K562 (cell line): Measurements from ENCODE around the gene GALNT18. TPM values are rescaled to one million over a fixed set of nuclear protein-coding genes. Genes with fewer than 3 reads are reported as not detected.

ENCODE experiments used
- ATAC-seq: fragments of 200-7000 bp; cut with Tn5 transposase; 3 replicates; pipeline ENCODE4 v1.9.1; 2020; ENCODE audit warnings: moderate library complexity
- BruUV-seq: library from RNA; stranded (reverse); fragments of 400-500 nt; replicated peaks from 2 replicates; lab custom pipeline; 2021; lab: Mats Ljungman, UMichigan
- CTCF ChIA-PET: fragments of 300-600 bp; formaldehyde crosslinking; extraction: SDS; loops from one replicate; lab custom pipeline; 2021; ENCODE audit warnings: low intra/inter-chr PET ratio; lab: Yijun Ruan, JAX
- POLR2A ChIA-PET: fragments of 300-600, 350-650 bp; sonication (Branson Sonifier 250); formaldehyde crosslinking; extraction: SDS; loops from one replicate; lab custom pipeline; 2021; ENCODE audit warnings: antibody characterized with exemption, inconsistent platforms; lab: Yijun Ruan, JAX
- DNase-seq, 4 experiments: peaks; one replicate each; pipeline versions ENCODE4 v3.0.0 to v3.0.0-alpha.2; 2011 to 2018; ENCODE audit warnings: low spot score in 3 of 4, mixed read lengths in 3 of 4; ENCODE audit errors: extremely low read depth in 1 of 4
- FAIRE-seq: peaks from 2 replicates; lab custom pipeline; 2011; peaks lifted over from hg19 to GRCh38; lab: Jason Lieb, UNC
- H2AFZ ChIP-seq: 2 replicates; pipeline ENCODE4 v1.6.0; 2011; ENCODE audit warnings: low read depth, low read length, control low read depth, inconsistent platforms
- H3K27ac ChIP-seq: fragments of 200-600 bp; 3 replicates; pipeline ENCODE4 v1.8.0; 2011; ENCODE audit warnings: low read depth, mild to moderate bottlenecking, control low read depth, inconsistent platforms, low read length, moderate library complexity, mixed read lengths; ENCODE audit errors: extremely low read depth
- H3K27me3 ChIP-seq, 2 experiments: fragments of 300-600 bp in 1 of 2; 2 replicates in 1 of 2; 3 replicates in 1 of 2; pipeline versions ENCODE4 v1.6.0 to v1.8.0; 2011; ENCODE audit warnings: inconsistent platforms in 2 of 2, low read length in 2 of 2, mild to moderate bottlenecking in 1 of 2, mixed read lengths in 1 of 2, moderate library complexity in 1 of 2; ENCODE audit not compliant: control insufficient read depth in 2 of 2, insufficient read depth in 2 of 2
- H3K36me3 ChIP-seq: fragments of 300-600 bp; 3 replicates; pipeline ENCODE4 v1.8.0; 2011; ENCODE audit warnings: mild to moderate bottlenecking, low read length, inconsistent platforms; ENCODE audit not compliant: control insufficient read depth, insufficient read depth
- H3K4me1 ChIP-seq, 2 experiments: fragments of 200-600 bp in 1 of 2; replicated peaks in 1 of 2; 2 replicates in 1 of 2; 3 replicates in 1 of 2; pipeline versions ENCODE4 v1.5.1 to v1.8.0; 2011; ENCODE audit warnings: inconsistent platforms in 2 of 2, low read length in 2 of 2, mild to moderate bottlenecking in 1 of 2, mixed read lengths in 1 of 2, moderate library complexity in 1 of 2; ENCODE audit not compliant: control insufficient read depth in 2 of 2, insufficient read depth in 2 of 2
- H3K4me2 ChIP-seq: 2 replicates; pipeline ENCODE4 v1.6.1; 2011; ENCODE audit warnings: low read length, control low read depth, inconsistent platforms, mixed read lengths; ENCODE audit not compliant: insufficient read depth
- H3K4me3 ChIP-seq: fragments of 200-600 bp; sonication (generic), shearing (Covaris generic); 2 replicates; pipeline ENCODE4 v1.5.1; 2016; ENCODE audit warnings: control low read depth, inconsistent platforms
- H3K79me2 ChIP-seq: fragments of 200-600 bp; 3 replicates; pipeline ENCODE4 v1.8.0; 2011; ENCODE audit warnings: low read length, inconsistent platforms; ENCODE audit not compliant: control insufficient read depth, insufficient read depth
- H3K9ac ChIP-seq, 2 experiments: 2 replicates each; pipeline versions ENCODE4 v1.6.0 to v1.6.1; 2011; ENCODE audit warnings: low read depth in 2 of 2, low read length in 2 of 2, control low read depth in 1 of 2, inconsistent platforms in 1 of 2, mild to moderate bottlenecking in 1 of 2, mixed read lengths in 1 of 2; ENCODE audit not compliant: insufficient read depth in 1 of 2
- H3K9me1 ChIP-seq: one replicate; pipeline ENCODE4 v1.6.0; 2011; ENCODE audit warnings: inconsistent platforms, mild to moderate bottlenecking, low read length, moderate library complexity; ENCODE audit not compliant: control insufficient read depth, insufficient read depth
- H3K9me3 ChIP-seq: replicated peaks from 2 replicates; pipeline ENCODE4 v1.5.1; 2011; ENCODE audit warnings: low read depth, low read length, inconsistent platforms; ENCODE audit not compliant: control insufficient read depth, insufficient read depth
- H4K20me1 ChIP-seq: replicated peaks from 2 replicates; pipeline ENCODE4 v1.6.1; 2011; ENCODE audit warnings: low read length, inconsistent platforms, mixed read lengths; ENCODE audit not compliant: control insufficient read depth, insufficient read depth
- BHLHE40 ChIP-seq: IDR thresholded peaks from 2 replicates; pipeline ENCODE4 v1.6.1; 2011; ENCODE audit warnings: low read length, improper control_type of control experiment
- C11orf30 ChIP-seq: fragments of 450-650 bp; IDR thresholded peaks from 2 replicates; pipeline ENCODE4 v1.6.1; 2016; ENCODE audit warnings: low read depth, mild to moderate bottlenecking
- COPS2 ChIP-seq: fragments of 450-650 bp; conservative IDR thresholded peaks from 2 replicates; pipeline ENCODE4 v1.6.1; 2016; ENCODE audit warnings: mild to moderate bottlenecking, moderate library complexity
- DACH1 ChIP-seq: fragments of 450-650 bp; IDR thresholded peaks from 2 replicates; pipeline ENCODE4 v1.6.1; 2018; ENCODE audit not compliant: partially characterized antibody
- DIDO1 ChIP-seq: fragments of 450-650 bp; IDR thresholded peaks from 2 replicates; pipeline ENCODE4 v1.6.1; 2016; ENCODE audit warnings: low read depth, missing biosample characterization, missing genetic modification characterization
- MTA1 ChIP-seq: fragments of 450-650 bp; IDR thresholded peaks from 2 replicates; pipeline ENCODE4 v1.6.1; 2017; ENCODE audit warnings: borderline replicate concordance
- RUNX1 ChIP-seq: sonication (generic); IDR thresholded peaks from 2 replicates; pipeline ENCODE4 v1.6.1; 2016; ENCODE audit warnings: antibody characterized with exemption, low read depth
- SMARCB1 ChIP-seq: IDR thresholded peaks from 2 replicates; pipeline ENCODE4 v1.6.1; 2011; ENCODE audit warnings: improper control_type of control experiment, low read depth; ENCODE audit not compliant: insufficient read length
- VEZF1 ChIP-seq: fragments of 200-800 bp; sonication (Bioruptor generic); IDR thresholded peaks from 2 replicates; pipeline ENCODE4 v1.6.1; 2017; ENCODE audit warnings: missing genetic modification characterization, missing compliant biosample characterization
- XRCC3 ChIP-seq: fragments of 450-650 bp; IDR thresholded peaks from 2 replicates; pipeline ENCODE4 v1.6.1; 2017; ENCODE audit warnings: mild to moderate bottlenecking, moderate library complexity
- ZNF586 ChIP-seq: fragments of 450-650 bp; formaldehyde crosslinking; conservative IDR thresholded peaks from 2 replicates; pipeline ENCODE4 v1.4.0; 2020; ENCODE audit warnings: mild to moderate bottlenecking, moderate library complexity
- WGBS: fragments of 100-300 bp; shearing (Covaris generic); methylation state at CpG from one replicate; pipeline ENCODE4 v1.1.6; 2016; ENCODE audit warnings: low coverage, mixed read lengths; ENCODE audit not compliant: insufficient coverage; ENCODE audit errors: missing lambda C conversion rate; 5-methylcytosine and 5-hydroxymethylcytosine counted together
- in situ Hi-C: fragments of 300-500 bp; cut with MboI; formaldehyde crosslinking; loops from 4 replicates; pipeline ENCODE4 v1.15.0; 2018; ENCODE audit warnings: inconsistent platforms, mixed read lengths
- intact Hi-C: fragments of 100-400 bp; cut with micrococcal nuclease; formaldehyde crosslinking; loops from 2 replicates; pipeline ENCODE4 v1.14.2; 2022
- polyA plus RNA-seq, 8 experiments: library from polyadenylated mRNA; depleted of rRNA in 4 of 8; stranded (reverse) in 5 of 8; unstranded in 3 of 8; fragments of >200 nt; fragmentation: Nextera tagmentation in 2 of 8; fragmentation: Illumina TruSeq in 1 of 8; extraction: Ambion mirVana in 2 of 8; extraction: Trizol in 1 of 8; gene quantifications; 2 replicates each; pipeline versions ENCODE4 v1.2.1 to v1.2.3, GENCODE V29; 2011 to 2014; ENCODE audit warnings: inconsistent platforms in 1 of 8, missing spikeins in 1 of 8
- total RNA-seq, 7 experiments: library from RNA; depleted of rRNA in 6 of 7; stranded (reverse); fragments of >200 nt in 6 of 7; fragmentation: Illumina TruSeq in 2 of 7; extraction: Trizol in 2 of 7; gene quantifications; 2 replicates each; pipeline versions ENCODE4 v1.2.1 to v1.2.3, GENCODE V29; 2011 to 2021; ENCODE audit warnings: low replicate concordance in 1 of 7
- TF ChIP-seq, protein P1 (sequence below): sonication (generic); formaldehyde crosslinking; IDR thresholded peaks from 2 replicates; pipeline ENCODE4 v1.8.0; 2022; ENCODE audit warnings: mild to moderate bottlenecking, missing genetic modification reagents, borderline replicate concordance
- TF ChIP-seq, protein P2 (sequence below): IDR thresholded peaks from 2 replicates; pipeline ENCODE4 v1.6.1; 2011; ENCODE audit not compliant: insufficient read length; ENCODE audit errors: extremely low read depth

Gene GALNT18
- total and polyA plus RNA-seq, 9 of the 15 experiments (the other 6 are each of a cell fraction or from before 2014, with no cell fraction given) = not detected

GRCh38 chr11:11472106-11472505, 149.7 kb downstream of the GALNT18 start:
- Histone ChIP-seq H3K9ac (no peak overlapping the region), H3K4me3 (no peak overlapping the region), H3K4me2 (no peak overlapping the region), H3K27ac (no peak overlapping the region), H3K4me1 (no peaks in the 10 kb centered on the region), H3K27me3 (peaks cover 0 to 9% of the 10 kb centered on the region in 2 experiments; a peak in 1 of 5 replicates), H4K20me1 (no peaks in the 10 kb centered on the region; the same call in 1 of the 2 replicates), H3K9me1 (no peaks in the 10 kb centered on the region), H2AFZ (no peak overlapping the region), H3K36me3 (no peaks in the 10 kb centered on the region), H3K9me3 (no peaks in the 10 kb centered on the region), H3K79me2 (no peaks in the 10 kb centered on the region)
- WGBS = 0% methylated on average over 2 of the region's 2 CpGs
- TF ChIP-seq BHLHE40 (no peak), VEZF1 (CRISPR knock-in tag) (no peak)
- FAIRE-seq (no peak), ATAC-seq (no peak), DNase-seq (no peak)
- ChIA-PET POLR2A (no interaction called here), CTCF (no interaction called here)
- no TSS peak for BruUV-seq
- in situ Hi-C loops (no loop called here), intact Hi-C loops (no loop called here)

DNA sequence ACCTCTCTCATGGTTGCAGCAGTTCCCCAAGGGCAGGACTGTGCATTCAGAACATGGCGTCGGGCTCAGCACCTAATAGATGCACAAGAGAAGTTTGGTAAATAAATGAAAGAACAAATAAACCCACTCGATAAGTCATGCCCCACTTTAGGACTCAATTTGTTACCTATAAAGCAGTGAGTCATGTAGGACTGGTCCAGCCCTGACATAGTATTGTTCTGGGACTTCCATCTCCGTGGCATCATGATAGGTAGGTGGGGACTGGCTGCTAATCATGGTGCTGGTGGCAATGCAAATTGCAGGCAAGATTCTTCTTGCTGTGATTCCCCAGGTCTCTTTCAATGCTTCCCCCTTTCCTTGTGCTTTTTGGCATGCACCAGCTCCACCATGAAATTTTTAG, 150.6 kb downstream of the GALNT18 start:
- H4K20me1 ChIP-seq = no peaks in the 10 kb centered on the region; the same call in 1 of the 2 replicates
- H3K27me3 ChIP-seq = peaks cover 0 to 12% of the 10 kb centered on the region in 2 experiments; a peak in 1 of 5 replicates
- H3K36me3 ChIP-seq = no peaks in the 10 kb centered on the region
- DNase-seq (no peak), ATAC-seq (no peak), FAIRE-seq (no peak)
- CTCF ChIA-PET = no interaction called here
- no TSS peak for BruUV-seq
- H3K4me3 ChIP-seq = no peak overlapping the region
- H3K79me2 ChIP-seq = no peaks in the 10 kb centered on the region
- no peaks in the 10 kb centered on the region for H3K4me1 ChIP-seq
- intact Hi-C loops = no loop called here
- H3K9me3 ChIP-seq = no peaks in the 10 kb centered on the region
- H3K9ac ChIP-seq = no peak overlapping the region
- no peak overlapping the region for H3K27ac ChIP-seq
- H2AFZ ChIP-seq = no peak overlapping the region
- no peak overlapping the region for H3K4me2 ChIP-seq
- POLR2A ChIA-PET = no interaction called here
- in situ Hi-C loops = no loop called here
- 0% methylated on average over 4 of the region's 4 CpGs for WGBS
- H3K9me1 ChIP-seq = no peaks in the 10 kb centered on the region
- TF ChIP-seq, protein P1, sequence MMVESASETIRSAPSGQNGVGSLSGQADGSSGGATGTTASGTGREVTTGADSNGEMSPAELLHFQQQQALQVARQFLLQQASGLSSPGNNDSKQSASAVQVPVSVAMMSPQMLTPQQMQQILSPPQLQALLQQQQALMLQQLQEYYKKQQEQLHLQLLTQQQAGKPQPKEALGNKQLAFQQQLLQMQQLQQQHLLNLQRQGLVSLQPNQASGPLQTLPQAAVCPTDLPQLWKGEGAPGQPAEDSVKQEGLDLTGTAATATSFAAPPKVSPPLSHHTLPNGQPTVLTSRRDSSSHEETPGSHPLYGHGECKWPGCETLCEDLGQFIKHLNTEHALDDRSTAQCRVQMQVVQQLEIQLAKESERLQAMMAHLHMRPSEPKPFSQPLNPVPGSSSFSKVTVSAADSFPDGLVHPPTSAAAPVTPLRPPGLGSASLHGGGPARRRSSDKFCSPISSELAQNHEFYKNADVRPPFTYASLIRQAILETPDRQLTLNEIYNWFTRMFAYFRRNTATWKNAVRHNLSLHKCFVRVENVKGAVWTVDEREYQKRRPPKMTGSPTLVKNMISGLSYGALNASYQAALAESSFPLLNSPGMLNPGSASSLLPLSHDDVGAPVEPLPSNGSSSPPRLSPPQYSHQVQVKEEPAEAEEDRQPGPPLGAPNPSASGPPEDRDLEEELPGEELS (CRISPR knock-in tag) = no peak
- no peak for TF ChIP-seq DIDO1 (tag)
- no peak for TF ChIP-seq DACH1
- TF ChIP-seq SMARCB1 = no peak
- TF ChIP-seq XRCC3 = no peak
- no peak for TF ChIP-seq COPS2
- TF ChIP-seq MTA1 = no peak
- TF ChIP-seq ZNF586 = no peak
- TF ChIP-seq C11orf30 = no peak
- no peak for TF ChIP-seq RUNX1
- TF ChIP-seq, protein P2, sequence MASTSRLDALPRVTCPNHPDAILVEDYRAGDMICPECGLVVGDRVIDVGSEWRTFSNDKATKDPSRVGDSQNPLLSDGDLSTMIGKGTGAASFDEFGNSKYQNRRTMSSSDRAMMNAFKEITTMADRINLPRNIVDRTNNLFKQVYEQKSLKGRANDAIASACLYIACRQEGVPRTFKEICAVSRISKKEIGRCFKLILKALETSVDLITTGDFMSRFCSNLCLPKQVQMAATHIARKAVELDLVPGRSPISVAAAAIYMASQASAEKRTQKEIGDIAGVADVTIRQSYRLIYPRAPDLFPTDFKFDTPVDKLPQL = no peak
